ENCODE measurements around the gene OR2V2. TPM values are rescaled to one million over a fixed set of nuclear protein-coding genes. Genes with fewer than 3 reads are reported as not detected.
"Not testable (repeated sequence)": the region's sequence is repeated elsewhere in the genome, so short reads cannot be mapped to it uniquely, and the experiment has no call there.

OR2V2 gene
- total RNA-seq, 1 donor from 2014 or later: not detected

- DNase-seq (ENCODE audit: extremely low read depth, low read depth, low spot score): no peak
Observed at GRCh38 chr5:181114844-181115778, 32.3 kb upstream of the OR2V2 start.

GRCh38 chr5:181118369-181118768 is 29.0 kb upstream of the OR2V2 start:
- DNase-seq (ENCODE audit: extremely low read depth, low read depth, low spot score): no peak

- no peak for DNase-seq (ENCODE audit: extremely low read depth, low read depth, low spot score)
Observed at GRCh38 chr5:181119105-181119504, 28.3 kb upstream of the OR2V2 start.

- no peak for DNase-seq (ENCODE audit: extremely low read depth, low read depth, low spot score)
Observed at GRCh38 chr5:181120306-181120705, 27.1 kb upstream of the OR2V2 start.

- no peak for DNase-seq (ENCODE audit: extremely low read depth, low read depth, low spot score)
Observed at GRCh38 chr5:181120761-181121160, 26.6 kb upstream of the OR2V2 start.

- DNase-seq (ENCODE audit: extremely low read depth, low read depth, low spot score): no peak
Observed at GRCh38 chr5:181121675-181122561, 25.5 kb upstream of the OR2V2 start.

GRCh38 chr5:181124526-181124925 is 22.9 kb upstream of the OR2V2 start:
- no peak for DNase-seq (ENCODE audit: extremely low read depth, low read depth, low spot score)

- DNase-seq (ENCODE audit: extremely low read depth, low read depth, low spot score): no peak
Observed at GRCh38 chr5:181126841-181127240, 20.5 kb upstream of the OR2V2 start.

- DNase-seq (ENCODE audit: extremely low read depth, low read depth, low spot score): no peak
Observed at GRCh38 chr5:181127456-181127855, 19.9 kb upstream of the OR2V2 start.

- DNase-seq (ENCODE audit: extremely low read depth, low read depth, low spot score): no peak
Observed at GRCh38 chr5:181127907-181128626, 19.3 kb upstream of the OR2V2 start.

- DNase-seq (ENCODE audit: extremely low read depth, low read depth, low spot score): no peak
Observed at GRCh38 chr5:181129601-181130000, 17.8 kb upstream of the OR2V2 start.

GRCh38 chr5:181130081-181130480 is 17.3 kb upstream of the OR2V2 start:
- DNase-seq (ENCODE audit: extremely low read depth, low read depth, low spot score): not testable (repeated sequence)

GRCh38 chr5:181130832-181131496 is 16.4 kb upstream of the OR2V2 start, which contains the start of gene OR2V1:
Gene OR2V1 (minus strand): TSS chr5:181131169. CDS start chr5:181125304, 5,865 bp downstream.
- DNase-seq (ENCODE audit: extremely low read depth, low read depth, low spot score): no peak

GRCh38 chr5:181131514-181131913 is 15.9 kb upstream of the OR2V2 start:
- no peak for DNase-seq (ENCODE audit: extremely low read depth, low read depth, low spot score)

- no peak for DNase-seq (ENCODE audit: extremely low read depth, low read depth, low spot score)
Observed at GRCh38 chr5:181133083-181133482, 14.3 kb upstream of the OR2V2 start.

GRCh38 chr5:181133610-181134231 is 13.7 kb upstream of the OR2V2 start:
- no peak for DNase-seq (ENCODE audit: extremely low read depth, low read depth, low spot score)

GRCh38 chr5:181134259-181134658 is 13.1 kb upstream of the OR2V2 start:
- no peak for DNase-seq (ENCODE audit: extremely low read depth, low read depth, low spot score)

- no peak for DNase-seq (ENCODE audit: extremely low read depth, low read depth, low spot score)
Observed at GRCh38 chr5:181136361-181136955, 10.9 kb upstream of the OR2V2 start.

- no peak for DNase-seq (ENCODE audit: extremely low read depth, low read depth, low spot score)
Observed at GRCh38 chr5:181138258-181138657, 9.1 kb upstream of the OR2V2 start.
